HL-60 (cell line): Measurements from ENCODE around the gene ALG8.

Experiments
- DNase-seq, 2 experiments: peaks; one replicate each; pipeline ENCODE4 v3.0.0-alpha.2; 2010 to 2020; ENCODE audit warnings: low read depth in 1 of 2, low spot score in 1 of 2
- H3K27ac ChIP-seq: fragments of 250-450 bp; sonication (Bioruptor Pico); replicated peaks from 2 replicates; pipeline ENCODE4 v1.5.1; 2020; ENCODE audit warnings: mild to moderate bottlenecking, moderate library complexity
- H3K27me3 ChIP-seq: fragments of 250-450 bp; sonication (Bioruptor Pico); 2 replicates; pipeline ENCODE4 v1.5.1; 2021; ENCODE audit warnings: mild to moderate bottlenecking, moderate library complexity; ENCODE audit not compliant: insufficient read depth, poor library complexity, severe bottlenecking
- H3K4me3 ChIP-seq: replicated peaks from 2 replicates; pipeline ENCODE4 v1.5.1; 2011; ENCODE audit warnings: mild to moderate bottlenecking, control low read depth, low read length; ENCODE audit not compliant: insufficient read depth
- GABPA ChIP-seq: IDR thresholded peaks from 2 replicates; pipeline ENCODE4 v1.6.1; 2012; ENCODE audit warnings: low read depth
- POLR2AphosphoS5 ChIP-seq: IDR thresholded peaks from 2 replicates; pipeline ENCODE4 v1.6.1; 2012; ENCODE audit warnings: low read depth
- REST ChIP-seq: IDR thresholded peaks from 2 replicates; pipeline ENCODE4 v1.6.1; 2012; ENCODE audit warnings: low read depth; ENCODE audit not compliant: insufficient replicate concordance
- SPI1 ChIP-seq: IDR thresholded peaks from 2 replicates; pipeline ENCODE4 v1.6.1; 2012; ENCODE audit warnings: low read depth, mild to moderate bottlenecking, borderline replicate concordance
- TF ChIP-seq, protein P1 (sequence below): IDR thresholded peaks from one replicate; pipeline ENCODE4 v1.5.1; 2011; ENCODE audit warnings: low read length, control low read depth, inconsistent platforms; ENCODE audit not compliant: insufficient read depth

The ALG8 gene

GRCh38 chr11:78161346-78161745 is 21.9 kb upstream of the ALG8 start:
- TF ChIP-seq SPI1, result no peak
- TF ChIP-seq, protein P1, sequence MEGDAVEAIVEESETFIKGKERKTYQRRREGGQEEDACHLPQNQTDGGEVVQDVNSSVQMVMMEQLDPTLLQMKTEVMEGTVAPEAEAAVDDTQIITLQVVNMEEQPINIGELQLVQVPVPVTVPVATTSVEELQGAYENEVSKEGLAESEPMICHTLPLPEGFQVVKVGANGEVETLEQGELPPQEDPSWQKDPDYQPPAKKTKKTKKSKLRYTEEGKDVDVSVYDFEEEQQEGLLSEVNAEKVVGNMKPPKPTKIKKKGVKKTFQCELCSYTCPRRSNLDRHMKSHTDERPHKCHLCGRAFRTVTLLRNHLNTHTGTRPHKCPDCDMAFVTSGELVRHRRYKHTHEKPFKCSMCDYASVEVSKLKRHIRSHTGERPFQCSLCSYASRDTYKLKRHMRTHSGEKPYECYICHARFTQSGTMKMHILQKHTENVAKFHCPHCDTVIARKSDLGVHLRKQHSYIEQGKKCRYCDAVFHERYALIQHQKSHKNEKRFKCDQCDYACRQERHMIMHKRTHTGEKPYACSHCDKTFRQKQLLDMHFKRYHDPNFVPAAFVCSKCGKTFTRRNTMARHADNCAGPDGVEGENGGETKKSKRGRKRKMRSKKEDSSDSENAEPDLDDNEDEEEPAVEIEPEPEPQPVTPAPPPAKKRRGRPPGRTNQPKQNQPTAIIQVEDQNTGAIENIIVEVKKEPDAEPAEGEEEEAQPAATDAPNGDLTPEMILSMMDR, result no peak
- TF ChIP-seq REST, result no peak
- TF ChIP-seq POLR2AphosphoS5, result no peak
- TF ChIP-seq GABPA, result no peak
- H3K4me3 ChIP-seq, result no peak overlapping the region
- no peak overlapping the region for H3K27ac ChIP-seq
- H3K27me3 ChIP-seq, result no peaks in the 10 kb centered on the region
- no peak for DNase-seq

DNA sequence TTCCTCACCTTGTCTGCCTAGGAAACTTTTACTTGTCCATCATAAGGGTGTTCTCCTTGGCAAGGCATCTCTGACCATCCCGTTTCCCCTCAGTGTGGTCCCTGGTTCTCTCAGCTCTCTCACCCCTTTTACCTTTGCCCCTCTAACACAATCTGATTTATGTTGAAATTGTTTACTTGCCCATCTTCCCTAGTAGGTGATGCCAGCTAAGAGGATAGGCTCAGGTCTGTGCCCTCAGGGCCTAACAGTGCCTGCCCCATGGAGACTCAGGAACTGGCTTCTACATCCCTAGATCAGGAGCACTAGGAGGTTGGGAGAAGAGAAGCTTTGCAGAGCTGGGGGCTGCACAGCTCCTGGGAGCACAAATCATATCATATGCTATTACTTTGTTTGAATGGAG is 21.1 kb upstream of the ALG8 start:
- no peak overlapping the region for H3K27ac ChIP-seq
- H3K4me3 ChIP-seq, result no peak overlapping the region
- no peaks in the 10 kb centered on the region for H3K27me3 ChIP-seq
- DNase-seq, result no peak
- TF ChIP-seq SPI1 (no peak), REST (no peak)
- TF ChIP-seq, protein P1, result no peak

GRCh38 chr11:78158987-78159652 is 19.7 kb upstream of the ALG8 start:
- Histone ChIP-seq H3K27ac (no peak overlapping the region), H3K4me3 (no peak overlapping the region), H3K27me3 (no peaks in the 10 kb centered on the region)
- TF ChIP-seq SPI1 (no peak), GABPA (no peak), POLR2AphosphoS5 (no peak), REST (no peak)
- TF ChIP-seq, protein P1, result no peak
- no peak for DNase-seq
